ENCODE results near the gene ANKFN1.

GRCh38 chr17:56173958-56174835 is 20.9 kb downstream of the ANKFN1 start:
- TF ChIP-seq CTCF (IDR thresholded peaks at IDR 0.05; ENCODE audit: insufficient read depth, low read length, poor library complexity, severe bottlenecking) (no peak), EZH2phosphoT487 (conservative IDR thresholded peaks at IDR 0.05; ENCODE audit: low read length) (no peak)

All from SU-DHL-6 (cell line).